ENCODE data around the gene ITGA4. TPM values are rescaled to one million over a fixed set of nuclear protein-coding genes. Genes with fewer than 3 reads are reported as not detected.

Gene ITGA4
- total RNA-seq, 1 donor from 2014 or later, result 9.5 TPM

- Mint-ChIP-seq H3K4me1 (ENCODE audit: unreplicated experiment) (no peaks in the 10 kb centered on the region), H3K36me3 (no peaks in the 10 kb centered on the region)
- no peak for DNase-seq (ENCODE audit: extremely low spot score, unreplicated experiment)
Measured at GRCh38 chr2:181520253-181520652, 63.1 kb downstream of the ITGA4 start.

GRCh38 chr2:181523756-181524155 lies 66.6 kb downstream of the ITGA4 start:
- DNase-seq (ENCODE audit: extremely low spot score, unreplicated experiment), result no peak
- Mint-ChIP-seq H3K9me3 (no peaks in the 10 kb centered on the region), H3K4me3 (no peak overlapping the region), H3K27ac (no peak overlapping the region), H3K36me3 (no peaks in the 10 kb centered on the region), H3K27me3 (no peaks in the 10 kb centered on the region), H3K4me1 (ENCODE audit: unreplicated experiment) (no peaks in the 10 kb centered on the region)
- TF ChIP-seq, protein P1, sequence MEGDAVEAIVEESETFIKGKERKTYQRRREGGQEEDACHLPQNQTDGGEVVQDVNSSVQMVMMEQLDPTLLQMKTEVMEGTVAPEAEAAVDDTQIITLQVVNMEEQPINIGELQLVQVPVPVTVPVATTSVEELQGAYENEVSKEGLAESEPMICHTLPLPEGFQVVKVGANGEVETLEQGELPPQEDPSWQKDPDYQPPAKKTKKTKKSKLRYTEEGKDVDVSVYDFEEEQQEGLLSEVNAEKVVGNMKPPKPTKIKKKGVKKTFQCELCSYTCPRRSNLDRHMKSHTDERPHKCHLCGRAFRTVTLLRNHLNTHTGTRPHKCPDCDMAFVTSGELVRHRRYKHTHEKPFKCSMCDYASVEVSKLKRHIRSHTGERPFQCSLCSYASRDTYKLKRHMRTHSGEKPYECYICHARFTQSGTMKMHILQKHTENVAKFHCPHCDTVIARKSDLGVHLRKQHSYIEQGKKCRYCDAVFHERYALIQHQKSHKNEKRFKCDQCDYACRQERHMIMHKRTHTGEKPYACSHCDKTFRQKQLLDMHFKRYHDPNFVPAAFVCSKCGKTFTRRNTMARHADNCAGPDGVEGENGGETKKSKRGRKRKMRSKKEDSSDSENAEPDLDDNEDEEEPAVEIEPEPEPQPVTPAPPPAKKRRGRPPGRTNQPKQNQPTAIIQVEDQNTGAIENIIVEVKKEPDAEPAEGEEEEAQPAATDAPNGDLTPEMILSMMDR (conservative IDR thresholded peaks at IDR 0.05), result no peak

More at GRCh38 chr2:181520253-181520652, 63.1 kb downstream of the ITGA4 start:
- H3K27me3 Mint-ChIP-seq, result no peaks in the 10 kb centered on the region
- no peaks in the 10 kb centered on the region for H3K9me3 Mint-ChIP-seq
- no peak overlapping the region for H3K27ac Mint-ChIP-seq
- H3K4me3 Mint-ChIP-seq, result no peak overlapping the region
- TF ChIP-seq, protein P1 (conservative IDR thresholded peaks at IDR 0.05), result no peak

DNA sequence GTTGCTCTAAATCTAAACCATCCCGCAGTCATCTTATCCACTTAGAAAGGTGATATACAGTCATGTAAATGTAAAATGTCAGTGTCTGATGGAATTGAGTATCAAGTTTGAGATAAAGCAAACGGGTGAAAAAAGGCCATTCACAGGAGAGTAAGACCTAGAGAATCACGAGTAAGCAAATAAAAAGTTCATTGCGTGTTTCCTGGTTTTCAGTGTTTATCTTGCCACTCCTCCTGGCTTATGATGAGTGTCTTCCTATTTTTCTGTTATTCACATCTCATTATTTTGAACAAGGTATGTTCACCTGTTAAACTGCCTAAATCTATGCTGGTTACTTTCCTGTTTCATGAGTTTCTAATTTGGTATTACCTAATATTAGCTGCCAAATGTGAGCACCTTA lies 68.8 kb downstream of the ITGA4 start:
- Mint-ChIP-seq H3K9me3 (no peaks in the 10 kb centered on the region), H3K4me3 (no peak overlapping the region), H3K36me3 (no peaks in the 10 kb centered on the region), H3K27ac (no peak overlapping the region), H3K4me1 (ENCODE audit: unreplicated experiment) (no peaks in the 10 kb centered on the region), H3K27me3 (no peaks in the 10 kb centered on the region)
- TF ChIP-seq, protein P1 (conservative IDR thresholded peaks at IDR 0.05), result no peak
- no peak for DNase-seq (ENCODE audit: extremely low spot score, unreplicated experiment)

DNA sequence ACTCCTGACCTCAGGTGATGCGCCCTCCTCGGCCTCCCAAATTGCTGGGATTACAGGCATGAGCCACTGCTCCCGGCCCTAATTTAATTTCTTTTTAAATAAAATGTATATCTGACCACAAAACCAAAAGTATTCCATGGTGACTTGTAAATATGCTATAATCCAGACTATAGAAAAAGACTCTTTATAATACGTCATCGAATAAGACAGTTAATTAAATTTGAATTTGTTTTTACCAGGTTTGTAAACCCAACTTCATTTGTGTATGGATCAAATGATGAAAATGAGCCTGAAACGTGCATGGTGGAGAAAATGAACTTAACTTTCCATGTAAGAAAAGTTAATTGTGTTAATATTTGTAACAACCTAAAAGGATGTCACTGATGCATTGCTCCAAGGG lies 69.9 kb downstream of the ITGA4 start:
- no peak overlapping the region for H3K27ac Mint-ChIP-seq
- no peaks in the 10 kb centered on the region for H3K36me3 Mint-ChIP-seq
- H3K27me3 Mint-ChIP-seq, result no peaks in the 10 kb centered on the region
- no peak for DNase-seq (ENCODE audit: extremely low spot score, unreplicated experiment)
- no peaks in the 10 kb centered on the region for H3K4me1 Mint-ChIP-seq (ENCODE audit: unreplicated experiment)
- no peak overlapping the region for H3K4me3 Mint-ChIP-seq
- H3K9me3 Mint-ChIP-seq, result no peaks in the 10 kb centered on the region
- TF ChIP-seq, protein P1 (conservative IDR thresholded peaks at IDR 0.05), result no peak

- TF ChIP-seq, protein P1 (conservative IDR thresholded peaks at IDR 0.05), result no peak
- Mint-ChIP-seq H3K27ac (no peak overlapping the region), H3K36me3 (peaks cover 4% of the 10 kb centered on the region), H3K4me1 (ENCODE audit: unreplicated experiment) (no peaks in the 10 kb centered on the region), H3K9me3 (no peaks in the 10 kb centered on the region), H3K27me3 (no peaks in the 10 kb centered on the region), H3K4me3 (no peak overlapping the region)
- DNase-seq (ENCODE audit: extremely low spot score, unreplicated experiment), result no peak
Measured at GRCh38 chr2:181528441-181528840, 71.3 kb downstream of the ITGA4 start.

GRCh38 chr2:181536730-181537129 lies 79.5 kb downstream of the ITGA4 start:
- no peaks in the 10 kb centered on the region for H3K9me3 Mint-ChIP-seq
- DNase-seq (ENCODE audit: extremely low spot score, unreplicated experiment), result no peak
- TF ChIP-seq, protein P1 (conservative IDR thresholded peaks at IDR 0.05), result no peak
- H3K4me1 Mint-ChIP-seq (ENCODE audit: unreplicated experiment), result no peaks in the 10 kb centered on the region
- H3K4me3 Mint-ChIP-seq, result no peak overlapping the region
- H3K27me3 Mint-ChIP-seq, result no peaks in the 10 kb centered on the region
- H3K27ac Mint-ChIP-seq, result no peak overlapping the region
- H3K36me3 Mint-ChIP-seq, result peaks cover 8% of the 10 kb centered on the region
